Liver (tissue), 9 donors: ENCODE measurements around the gene GREM1. TPM values are rescaled to one million over a fixed set of nuclear protein-coding genes. Genes with fewer than 3 reads are reported as not detected.

Experiments
- DNase-seq: peaks from one replicate; pipeline ENCODE4 v3.0.0-alpha.2; 2017; ENCODE audit warnings: low spot score
- H3K27ac ChIP-seq, 2 donors: one replicate each; pipeline ENCODE4 v1.7.0; 2013; ENCODE audit warnings: inconsistent platforms in 2 of 2, low read length in 2 of 2, control low read depth in 1 of 2, low read depth in 1 of 2, mild to moderate bottlenecking in 1 of 2
- H3K27me3 ChIP-seq, 4 donors: one replicate each; pipeline versions ENCODE4 v1.6.1 to v1.7.0; 2013; ENCODE audit warnings: low read length in 3 of 4, inconsistent platforms in 1 of 4, mild to moderate bottlenecking in 1 of 4, moderate library complexity in 1 of 4; ENCODE audit not compliant: control insufficient read depth in 4 of 4, insufficient read depth in 4 of 4
- H3K36me3 ChIP-seq, 4 donors: one replicate each; pipeline versions ENCODE4 v1.6.1 to v1.7.0; 2013; ENCODE audit warnings: low read length in 3 of 4, mild to moderate bottlenecking in 3 of 4, low read depth in 1 of 4, moderate library complexity in 1 of 4; ENCODE audit not compliant: control insufficient read depth in 4 of 4, insufficient read depth in 3 of 4
- H3K4me1 ChIP-seq, 4 donors: one replicate each; pipeline versions ENCODE4 v1.6.1 to v1.7.0; 2013; ENCODE audit warnings: low read length in 3 of 4, mild to moderate bottlenecking in 3 of 4, moderate library complexity in 1 of 4; ENCODE audit not compliant: control insufficient read depth in 4 of 4, insufficient read depth in 4 of 4
- H3K4me3 ChIP-seq, 3 donors: one replicate each; pipeline versions ENCODE4 v1.6.1 to v1.7.0; 2013; ENCODE audit warnings: low read length in 3 of 3, control low read depth in 1 of 3, low read depth in 1 of 3, mild to moderate bottlenecking in 1 of 3
- H3K9ac ChIP-seq, 2 donors: one replicate each; pipeline ENCODE4 v1.7.0; 2013; ENCODE audit warnings: low read length in 2 of 2, mild to moderate bottlenecking in 2 of 2, moderate library complexity in 2 of 2, control low read depth in 1 of 2, low read depth in 1 of 2
- H3K9me3 ChIP-seq, 4 donors: one replicate each; pipeline versions ENCODE4 v1.6.1 to v1.7.0; 2013; ENCODE audit warnings: low read length in 3 of 4; ENCODE audit not compliant: control insufficient read depth in 4 of 4
- EGR1 ChIP-seq, 2 donors: IDR thresholded peaks; 2 replicates each; pipeline ENCODE4 v1.6.1; 2016 to 2018; ENCODE audit warnings: antibody characterized with exemption in 2 of 2, low read depth in 2 of 2
- FOXA1 ChIP-seq: IDR thresholded peaks from 2 replicates; pipeline ENCODE4 v1.6.1; 2016; ENCODE audit warnings: antibody characterized with exemption
- FOXA2 ChIP-seq: IDR thresholded peaks from 2 replicates; pipeline ENCODE4 v1.6.1; 2016; ENCODE audit warnings: antibody characterized with exemption
- GABPA ChIP-seq, 2 donors: IDR thresholded peaks in 1 of 2; conservative IDR thresholded peaks in 1 of 2; 2 replicates each; pipeline ENCODE4 v1.6.1; 2016; ENCODE audit warnings: antibody characterized with exemption in 2 of 2, mild to moderate bottlenecking in 1 of 2, moderate library complexity in 1 of 2
- HNF4A ChIP-seq, 2 donors: conservative IDR thresholded peaks; 2 replicates each; pipeline ENCODE4 v1.6.1; 2016; ENCODE audit warnings: antibody characterized with exemption in 2 of 2, mild to moderate bottlenecking in 2 of 2
- JUND ChIP-seq, 2 donors: IDR thresholded peaks; 2 replicates each; pipeline ENCODE4 v1.6.1; 2016; ENCODE audit warnings: antibody characterized with exemption in 2 of 2
- NR2F2 ChIP-seq: IDR thresholded peaks from 2 replicates; pipeline ENCODE4 v1.6.1; 2016; ENCODE audit warnings: antibody characterized with exemption
- RXRA ChIP-seq, 2 donors: IDR thresholded peaks; 2 replicates each; pipeline ENCODE4 v1.6.1; 2017 to 2018; ENCODE audit warnings: antibody characterized with exemption in 2 of 2, mild to moderate bottlenecking in 1 of 2
- SP1 ChIP-seq: IDR thresholded peaks from 2 replicates; pipeline ENCODE4 v1.6.1; 2018; ENCODE audit warnings: antibody characterized with exemption, mild to moderate bottlenecking
- TAF1 ChIP-seq: conservative IDR thresholded peaks from 2 replicates; pipeline ENCODE4 v1.6.1; 2016; ENCODE audit warnings: antibody characterized with exemption, mild to moderate bottlenecking
- YY1 ChIP-seq: IDR thresholded peaks from 2 replicates; pipeline ENCODE4 v1.6.1; 2016; ENCODE audit warnings: antibody characterized with exemption, mild to moderate bottlenecking
- WGBS: extraction: QIAGEN DNeasy Blood & Tissue Kit; methylation state at CpG from one replicate; pipeline ENCODE4 v1.1.7; 2013; 5-methylcytosine and 5-hydroxymethylcytosine counted together
- polyA plus RNA-seq, 2 donors: library from polyadenylated mRNA; stranded (reverse) in 1 of 2; unstranded in 1 of 2; fragments of 200-250 nt in 1 of 2; fragments of >200 nt in 1 of 2; fragmentation: Nextera tagmentation in 1 of 2; extraction: Ambion mirVana in 1 of 2; gene quantifications; one replicate each; pipeline versions ENCODE4 v1.2.1 to v1.2.3, GENCODE V29; 2013 to 2015
- total RNA-seq, 2 donors: library from RNA; depleted of rRNA; stranded (reverse); fragments of >200 nt; gene quantifications; one replicate each; pipeline ENCODE4 v1.2.3, GENCODE V29; 2014
- TF ChIP-seq, protein P1 (sequence below): IDR thresholded peaks from 2 replicates; pipeline ENCODE4 v1.6.1; 2016; ENCODE audit warnings: antibody characterized with exemption
- TF ChIP-seq, protein P2 (sequence below): fragments of 150-350 bp; IDR thresholded peaks from 2 replicates; pipeline ENCODE4 v1.5.1; 2017; ENCODE audit warnings: improper control_type of control experiment, low read depth, low read length; ENCODE audit not compliant: missing input control
- TF ChIP-seq, protein P3 (sequence below): IDR thresholded peaks from 2 replicates; pipeline ENCODE4 v1.6.1; 2016; ENCODE audit warnings: antibody characterized with exemption
- TF ChIP-seq, protein P4 (sequence below): IDR thresholded peaks from 2 replicates; pipeline ENCODE4 v1.6.1; 2016; ENCODE audit warnings: antibody characterized with exemption
- donor health status: healthy.
- donor health status: healthy.
- donor health status: healthy.
- donor health status: healthy.
- donor health status: healthy.

The GREM1 gene
- total and polyA plus RNA-seq, 4 donors, result under 0.01 to 1.6 (median 0.50) TPM

DNA sequence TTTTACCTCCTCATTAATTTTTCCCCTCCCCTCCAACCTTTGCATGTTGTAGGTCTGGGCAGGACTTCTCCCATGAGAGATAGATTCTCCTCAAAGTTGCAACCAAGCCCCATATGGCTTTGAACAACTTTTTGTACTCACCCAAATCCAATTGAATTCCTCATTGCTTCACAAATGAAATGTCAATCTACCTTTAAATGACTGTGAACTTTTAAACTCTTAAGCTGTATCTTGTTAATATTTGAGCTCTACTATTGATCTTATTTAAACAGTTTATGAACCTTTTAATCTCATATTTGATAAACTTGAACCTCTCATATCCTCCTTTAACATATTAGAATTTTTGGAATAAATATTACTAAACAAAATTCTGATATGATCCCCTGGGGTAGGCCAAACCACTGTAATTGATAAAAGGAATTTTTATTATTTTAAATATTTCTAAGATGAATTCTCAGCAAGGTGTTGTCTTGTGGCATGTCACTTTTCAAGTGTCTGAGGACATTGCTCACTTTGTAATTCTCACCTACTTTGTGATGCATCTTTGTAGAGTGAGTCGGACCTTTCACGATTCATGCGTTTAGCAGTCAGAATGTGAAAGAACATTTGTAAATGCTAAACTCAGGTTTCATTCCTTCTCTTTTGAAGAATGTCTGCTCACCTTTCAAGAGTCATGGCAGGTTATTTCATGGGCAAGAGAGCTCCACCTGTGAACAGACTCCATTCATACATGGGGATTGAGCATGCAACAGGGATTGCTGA, 23.4 kb upstream of the GREM1 start:
- no peak for DNase-seq
- TF ChIP-seq FOXA1 (no peak), FOXA2 (no peak), GABPA (IDR thresholded peaks at IDR 0.05 in 1 of 2, conservative IDR thresholded peaks at IDR 0.05 in 1 of 2) (no peak), YY1 (peak; percentile 17), HNF4A (conservative IDR thresholded peaks at IDR 0.05) (peak in 1 of 2 donors; percentile 5), SP1 (no peak), EGR1 (IDR thresholded peaks at IDR 0.05; ENCODE audit: low read depth in 2 of 2) (no peak)
- TF ChIP-seq, protein P1, sequence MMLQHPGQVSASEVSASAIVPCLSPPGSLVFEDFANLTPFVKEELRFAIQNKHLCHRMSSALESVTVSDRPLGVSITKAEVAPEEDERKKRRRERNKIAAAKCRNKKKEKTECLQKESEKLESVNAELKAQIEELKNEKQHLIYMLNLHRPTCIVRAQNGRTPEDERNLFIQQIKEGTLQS, result no peak
- TF ChIP-seq, protein P2, sequence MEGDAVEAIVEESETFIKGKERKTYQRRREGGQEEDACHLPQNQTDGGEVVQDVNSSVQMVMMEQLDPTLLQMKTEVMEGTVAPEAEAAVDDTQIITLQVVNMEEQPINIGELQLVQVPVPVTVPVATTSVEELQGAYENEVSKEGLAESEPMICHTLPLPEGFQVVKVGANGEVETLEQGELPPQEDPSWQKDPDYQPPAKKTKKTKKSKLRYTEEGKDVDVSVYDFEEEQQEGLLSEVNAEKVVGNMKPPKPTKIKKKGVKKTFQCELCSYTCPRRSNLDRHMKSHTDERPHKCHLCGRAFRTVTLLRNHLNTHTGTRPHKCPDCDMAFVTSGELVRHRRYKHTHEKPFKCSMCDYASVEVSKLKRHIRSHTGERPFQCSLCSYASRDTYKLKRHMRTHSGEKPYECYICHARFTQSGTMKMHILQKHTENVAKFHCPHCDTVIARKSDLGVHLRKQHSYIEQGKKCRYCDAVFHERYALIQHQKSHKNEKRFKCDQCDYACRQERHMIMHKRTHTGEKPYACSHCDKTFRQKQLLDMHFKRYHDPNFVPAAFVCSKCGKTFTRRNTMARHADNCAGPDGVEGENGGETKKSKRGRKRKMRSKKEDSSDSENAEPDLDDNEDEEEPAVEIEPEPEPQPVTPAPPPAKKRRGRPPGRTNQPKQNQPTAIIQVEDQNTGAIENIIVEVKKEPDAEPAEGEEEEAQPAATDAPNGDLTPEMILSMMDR, result no peak
- TF ChIP-seq, protein P3, sequence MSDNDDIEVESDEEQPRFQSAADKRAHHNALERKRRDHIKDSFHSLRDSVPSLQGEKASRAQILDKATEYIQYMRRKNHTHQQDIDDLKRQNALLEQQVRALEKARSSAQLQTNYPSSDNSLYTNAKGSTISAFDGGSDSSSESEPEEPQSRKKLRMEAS, result no peak
- 69% methylated on average over 3 of the region's 3 CpGs for WGBS
- Histone ChIP-seq H3K9ac (no peak overlapping the region), H3K9me3 (no peaks in the 10 kb centered on the region), H3K36me3 (no peaks in the 10 kb centered on the region), H3K27ac (no peak overlapping the region), H3K27me3 (no peaks in the 10 kb centered on the region), H3K4me1 (peaks cover 0 to 10% (median 0%) of the 10 kb centered on the region in 4 donors), H3K4me3 (no peak overlapping the region)

DNA sequence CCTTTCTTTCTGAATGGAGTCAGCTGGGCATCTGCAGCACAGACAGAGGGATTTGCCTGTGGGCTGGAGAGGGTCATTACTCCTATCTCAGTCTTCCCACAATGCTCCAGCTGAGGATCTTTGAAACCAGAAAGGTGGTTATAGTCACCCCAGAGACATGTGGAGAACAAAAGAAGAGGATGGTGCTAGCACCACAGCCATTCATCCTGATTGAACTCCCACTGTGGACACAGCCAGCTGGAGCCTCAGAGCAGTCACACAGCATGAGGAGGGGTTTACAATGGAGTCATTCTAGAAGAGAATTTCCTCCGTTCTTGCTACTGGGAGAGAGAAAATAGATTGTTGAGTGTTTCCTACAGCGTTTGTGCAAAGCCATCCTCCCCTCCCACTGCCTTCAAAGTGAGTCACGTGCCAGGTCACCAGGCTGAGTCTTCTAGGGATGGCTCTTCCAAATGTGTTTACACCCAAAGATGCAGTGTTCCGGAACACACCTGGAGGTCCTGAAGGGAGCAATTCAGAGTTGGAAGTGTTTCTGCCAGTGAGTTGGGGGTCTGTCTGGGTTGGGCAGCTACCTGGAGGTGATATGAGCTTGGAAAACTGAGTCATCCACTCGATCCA, 18.9 kb upstream of the GREM1 start:
- Histone ChIP-seq H3K4me1 (peaks cover 0 to 22% (median 8%) of the 10 kb centered on the region in 4 donors), H3K9me3 (no peaks in the 10 kb centered on the region), H3K27me3 (no peaks in the 10 kb centered on the region), H3K4me3 (no peak overlapping the region), H3K36me3 (no peaks in the 10 kb centered on the region), H3K27ac (no peak overlapping the region), H3K9ac (no peak overlapping the region)
- TF ChIP-seq NR2F2 (no peak), FOXA1 (no peak), GABPA (IDR thresholded peaks at IDR 0.05 in 1 of 2, conservative IDR thresholded peaks at IDR 0.05 in 1 of 2) (no peak), RXRA (IDR thresholded peaks at IDR 0.05) (no peak), JUND (IDR thresholded peaks at IDR 0.05) (no peak), TAF1 (no peak), YY1 (no peak)
- TF ChIP-seq, protein P3, result no peak
- TF ChIP-seq, protein P4, sequence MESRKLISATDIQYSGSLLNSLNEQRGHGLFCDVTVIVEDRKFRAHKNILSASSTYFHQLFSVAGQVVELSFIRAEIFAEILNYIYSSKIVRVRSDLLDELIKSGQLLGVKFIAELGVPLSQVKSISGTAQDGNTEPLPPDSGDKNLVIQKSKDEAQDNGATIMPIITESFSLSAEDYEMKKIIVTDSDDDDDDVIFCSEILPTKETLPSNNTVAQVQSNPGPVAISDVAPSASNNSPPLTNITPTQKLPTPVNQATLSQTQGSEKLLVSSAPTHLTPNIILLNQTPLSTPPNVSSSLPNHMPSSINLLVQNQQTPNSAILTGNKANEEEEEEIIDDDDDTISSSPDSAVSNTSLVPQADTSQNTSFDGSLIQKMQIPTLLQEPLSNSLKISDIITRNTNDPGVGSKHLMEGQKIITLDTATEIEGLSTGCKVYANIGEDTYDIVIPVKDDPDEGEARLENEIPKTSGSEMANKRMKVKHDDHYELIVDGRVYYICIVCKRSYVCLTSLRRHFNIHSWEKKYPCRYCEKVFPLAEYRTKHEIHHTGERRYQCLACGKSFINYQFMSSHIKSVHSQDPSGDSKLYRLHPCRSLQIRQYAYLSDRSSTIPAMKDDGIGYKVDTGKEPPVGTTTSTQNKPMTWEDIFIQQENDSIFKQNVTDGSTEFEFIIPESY, result no peak
- TF ChIP-seq, protein P2, result no peak
- WGBS, result 90% methylated on average over 5 of the region's 5 CpGs
- DNase-seq, result no peak
